Spleen (tissue), 3 donors: ENCODE results near the gene NOL3.

Source experiments
- POLR2A ChIP-seq, 3 donors: fragments of 450-650 bp; IDR thresholded peaks; one replicate each; pipeline ENCODE4 v1.5.1; 2017; ENCODE audit warnings: antibody characterized with exemption in 3 of 3, mild to moderate bottlenecking in 1 of 3
- POLR2AphosphoS5 ChIP-seq, 3 donors: sonication (generic); formaldehyde crosslinking; IDR thresholded peaks; one replicate each; pipeline ENCODE4 v1.5.1; 2017; ENCODE audit warnings: antibody characterized with exemption in 3 of 3

- TF ChIP-seq POLR2AphosphoS5 (IDR thresholded peaks at IDR 0.05) (peak in 2 of 3 donors; percentile 59 to 71), POLR2A (IDR thresholded peaks at IDR 0.05) (no peak)
Observed at GRCh38 chr16:67198238-67198734, 27.9 kb downstream of the NOL3 start.
